ENCODE measurements around the gene SLC49A3. TPM values are rescaled to one million over a fixed set of nuclear protein-coding genes. Genes with fewer than 3 reads are reported as not detected.

The SLC49A3 gene
- total RNA-seq (2012; rRNA removed) (under 0.01 TPM in 2 replicates), polyA plus RNA-seq (2012; rRNA removed) (0.32 and 0.36 TPM in 2 replicates), Bru-seq, nascent RNA (percentile 9 among the genes with signal in this experiment), BruChase-seq, experiment 1, labeled RNA remaining after a 6-hour chase (percentile 9 among the genes with signal in this experiment), BruChase-seq, experiment 2, labeled RNA remaining after a 2-hour chase (percentile 21 among the genes with signal in this experiment)
- polyA plus RNA-seq (2012; cell fraction: cytosol; rRNA removed), result 0.09 and 0.27 TPM in 2 replicates
- 0.54 and 1.4 TPM in 2 replicates for polyA plus RNA-seq (2012; cell fraction: nucleus; rRNA removed; ENCODE audit: low replicate concordance)
- long read RNA-seq, partial matches to known transcripts, result 0 of 1 reads
- long read RNA-seq, other reads (novel, unspliced or antisense), result 1 of 1 reads

DNA sequence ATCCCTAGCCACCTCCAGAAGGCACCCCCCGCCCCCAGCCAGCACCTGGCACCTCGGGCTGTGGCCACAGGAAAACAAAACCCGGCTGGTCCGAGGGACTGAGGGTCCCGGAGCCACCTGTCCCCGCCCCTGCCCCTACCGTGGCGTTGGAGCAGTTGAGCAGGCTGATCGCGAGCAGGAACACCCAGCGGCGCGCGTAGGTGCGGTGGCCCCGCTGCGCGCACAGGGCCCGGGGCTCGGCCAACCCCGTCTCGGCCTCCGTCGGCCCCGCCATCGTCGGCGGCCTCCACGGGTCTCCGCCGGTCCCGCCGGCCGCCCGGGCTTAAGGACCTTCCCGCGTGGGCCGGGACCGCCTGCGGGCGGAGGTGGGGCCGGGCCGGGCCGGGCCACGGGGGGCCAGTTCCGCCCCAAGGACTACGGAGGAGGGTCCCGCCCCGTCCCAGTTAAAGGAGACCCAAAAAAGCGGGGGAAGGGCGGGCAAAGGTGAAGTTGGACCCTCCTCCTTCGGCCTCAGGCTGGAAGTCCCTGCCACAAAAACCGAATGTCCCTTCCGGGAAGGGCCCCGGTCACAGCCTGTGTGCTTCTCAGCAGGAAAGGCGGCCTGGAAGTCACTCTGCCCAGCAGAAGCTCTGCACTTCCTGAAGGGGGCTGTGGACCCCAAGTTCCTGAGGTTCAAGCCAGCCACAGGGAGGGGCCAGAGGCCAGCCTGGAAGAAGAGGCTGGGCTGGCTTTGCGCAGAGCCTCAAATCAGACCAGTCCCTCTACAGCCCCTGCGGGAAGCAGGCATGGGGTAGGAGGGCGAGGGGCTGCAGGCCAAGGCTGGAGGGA is at the start of gene SLC49A3:
TSS of gene SLC49A3 (minus strand) at position 298 of the 828 bp plus-strand sequence. CDS start at position 274, 24 bp downstream.
- Histone ChIP-seq H2BK20ac (ENCODE audit: low read depth, low read length) (peak within 1 kb of the TSS; percentile 71; the same call in 1 of the 2 replicates), H4K20me1 (ENCODE audit: insufficient read depth, low read length) (no peaks in the 10 kb centered on the region), H4K8ac (ENCODE audit: low read depth in 2 of 2, low read length in 2 of 2) (peak within 1 kb of the TSS in 1 of 2 experiments; percentile 77; a peak in 2 of 4 replicates), H3K4me1 (ENCODE audit: control insufficient read depth, insufficient read depth, low read length) (peaks cover 12% of the 10 kb centered on the region), H3K56ac (ENCODE audit: extremely low read depth, insufficient read depth, low read length) (no peak within 1 kb of the TSS), H2BK5ac (ENCODE audit: low read depth, low read length, poor library complexity, severe bottlenecking) (peak within 1 kb of the TSS; percentile 89), H3K27ac (ENCODE audit: insufficient read depth, low read length) (no peak within 1 kb of the TSS; the same call in 1 of the 2 replicates), H3K4me3 (ENCODE audit: insufficient read depth, low read depth, low read length) (no peak within 1 kb of the TSS), H3K79me1 (ENCODE audit: low read depth in 1 of 2, low read length in 2 of 2) (peaks cover 0 to 4% of the 10 kb centered on the region in 2 experiments; a peak in 1 of 4 replicates), H2AK5ac (ENCODE audit: low read depth, low read length) (peak within 1 kb of the TSS; percentile 65), H3K9ac (ENCODE audit: low read depth, low read length) (no peak within 1 kb of the TSS), H2AK9ac (replicated peaks; ENCODE audit: low read depth, low read length, poor library complexity) (peak within 1 kb of the TSS; percentile 97), H3K23ac (ENCODE audit: low read depth, low read length) (peak within 1 kb of the TSS; percentile 37; the same call in 1 of the 2 replicates), H3K36me3 (ENCODE audit: control insufficient read depth, insufficient read depth, low read length) (no peaks in the 10 kb centered on the region), H2AFZ (replicated peaks; ENCODE audit: low read length, poor library complexity) (peak within 1 kb of the TSS; percentile 72), H3K14ac (replicated peaks; ENCODE audit: low read depth, low read length) (peak within 1 kb of the TSS; percentile 94), H3K18ac (ENCODE audit: low read depth, low read length) (no peak within 1 kb of the TSS), H4K5ac (ENCODE audit: low read depth, low read length) (peak within 1 kb of the TSS; percentile 72; the same call in 1 of the 2 replicates), H3K27me3 (ENCODE audit: control insufficient read depth, insufficient read depth, low read length) (peaks cover 11% of the 10 kb centered on the region), H2BK120ac (ENCODE audit: low read depth, low read length) (peak within 1 kb of the TSS; percentile 60; the same call in 1 of the 2 replicates), H3K9me3 (ENCODE audit: control insufficient read depth, insufficient read depth, low read length) (no peaks in the 10 kb centered on the region), H3K4me2 (ENCODE audit: low read depth, low read length) (no peak within 1 kb of the TSS), H3K4ac (ENCODE audit: low read depth, low read length) (peak within 1 kb of the TSS; percentile 49), H2BK15ac (ENCODE audit: low read depth, low read length) (no peak within 1 kb of the TSS), H4K91ac (ENCODE audit: insufficient read depth, low read depth, low read length) (0 out of 2 replicates have a peak within 1 kb of the TSS, but pooled peaks have one; percentile 78), H3K9me1 (ENCODE audit: insufficient read depth, low read length) (peaks cover 9% of the 10 kb centered on the region)
- in situ Hi-C loops (cut with MboI; ENCODE audit: low sequenced_read_pairs) (no loop called here), intact Hi-C loops (cut with micrococcal nuclease) (no loop called here), dilution Hi-C loops (cut with HindIII; ENCODE audit: low sequenced_read_pairs, unreplicated experiment) (no loop called here)
- ATAC-seq (ENCODE audit: low read depth) (no peak), DNase-seq (no peak)
- POLR2A ChIA-PET (ENCODE audit: unreplicated experiment), result no interaction called here
- CTCF ChIA-PET, result interaction anchor here (0.6 kb wide), 1 partner anchor 1009 kb away, joined by 6 read pairs; no protein-coding TSS in a partner anchor
- BruUV-seq (replicated peaks), result no TSS peak
- 33% methylated on average over 25 of the region's 59 CpGs; no CpG with 5 or more reads in 1 of the 2 experiments for WGBS, 2 experiments (ENCODE audit: extremely low coverage in 2 of 2, insufficient read length in 1 of 2)
- TF ChIP-seq MXI1 (IDR thresholded peaks at IDR 0.05; ENCODE audit: borderline replicate concordance, low read depth, low read length), result no peak
- no peak for TF ChIP-seq MAZ (IDR thresholded peaks at IDR 0.05; ENCODE audit: borderline replicate concordance, low read depth, low read length)
- TF ChIP-seq NFE2L2 (IDR thresholded peaks at IDR 0.05; ENCODE audit: low read depth, low read length), result no peak
- no peak for TF ChIP-seq CEBPB (IDR thresholded peaks at IDR 0.05; ENCODE audit: low read depth, low read length)
- no peak for TF ChIP-seq CHD1 (IDR thresholded peaks at IDR 0.05; ENCODE audit: low read depth, low read length)
- TF ChIP-seq, protein P1, sequence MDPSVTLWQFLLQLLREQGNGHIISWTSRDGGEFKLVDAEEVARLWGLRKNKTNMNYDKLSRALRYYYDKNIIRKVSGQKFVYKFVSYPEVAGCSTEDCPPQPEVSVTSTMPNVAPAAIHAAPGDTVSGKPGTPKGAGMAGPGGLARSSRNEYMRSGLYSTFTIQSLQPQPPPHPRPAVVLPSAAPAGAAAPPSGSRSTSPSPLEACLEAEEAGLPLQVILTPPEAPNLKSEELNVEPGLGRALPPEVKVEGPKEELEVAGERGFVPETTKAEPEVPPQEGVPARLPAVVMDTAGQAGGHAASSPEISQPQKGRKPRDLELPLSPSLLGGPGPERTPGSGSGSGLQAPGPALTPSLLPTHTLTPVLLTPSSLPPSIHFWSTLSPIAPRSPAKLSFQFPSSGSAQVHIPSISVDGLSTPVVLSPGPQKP (IDR thresholded peaks at IDR 0.05; ENCODE audit: borderline replicate concordance, low read depth, low read length), result no peak
- TF ChIP-seq POLR2A (IDR thresholded peaks at IDR 0.05; ENCODE audit: low read depth, low read length), result no peak
- no peak for TF ChIP-seq RFX5 (IDR thresholded peaks at IDR 0.05; ENCODE audit: low read depth, low read length)
- TF ChIP-seq, protein P2, sequence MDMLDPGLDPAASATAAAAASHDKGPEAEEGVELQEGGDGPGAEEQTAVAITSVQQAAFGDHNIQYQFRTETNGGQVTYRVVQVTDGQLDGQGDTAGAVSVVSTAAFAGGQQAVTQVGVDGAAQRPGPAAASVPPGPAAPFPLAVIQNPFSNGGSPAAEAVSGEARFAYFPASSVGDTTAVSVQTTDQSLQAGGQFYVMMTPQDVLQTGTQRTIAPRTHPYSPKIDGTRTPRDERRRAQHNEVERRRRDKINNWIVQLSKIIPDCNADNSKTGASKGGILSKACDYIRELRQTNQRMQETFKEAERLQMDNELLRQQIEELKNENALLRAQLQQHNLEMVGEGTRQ (IDR thresholded peaks at IDR 0.05; ENCODE audit: low read depth, low read length), result no peak
- no peak for TF ChIP-seq RAD21 (IDR thresholded peaks at IDR 0.05; ENCODE audit: low read length)
- TF ChIP-seq, protein P3, sequence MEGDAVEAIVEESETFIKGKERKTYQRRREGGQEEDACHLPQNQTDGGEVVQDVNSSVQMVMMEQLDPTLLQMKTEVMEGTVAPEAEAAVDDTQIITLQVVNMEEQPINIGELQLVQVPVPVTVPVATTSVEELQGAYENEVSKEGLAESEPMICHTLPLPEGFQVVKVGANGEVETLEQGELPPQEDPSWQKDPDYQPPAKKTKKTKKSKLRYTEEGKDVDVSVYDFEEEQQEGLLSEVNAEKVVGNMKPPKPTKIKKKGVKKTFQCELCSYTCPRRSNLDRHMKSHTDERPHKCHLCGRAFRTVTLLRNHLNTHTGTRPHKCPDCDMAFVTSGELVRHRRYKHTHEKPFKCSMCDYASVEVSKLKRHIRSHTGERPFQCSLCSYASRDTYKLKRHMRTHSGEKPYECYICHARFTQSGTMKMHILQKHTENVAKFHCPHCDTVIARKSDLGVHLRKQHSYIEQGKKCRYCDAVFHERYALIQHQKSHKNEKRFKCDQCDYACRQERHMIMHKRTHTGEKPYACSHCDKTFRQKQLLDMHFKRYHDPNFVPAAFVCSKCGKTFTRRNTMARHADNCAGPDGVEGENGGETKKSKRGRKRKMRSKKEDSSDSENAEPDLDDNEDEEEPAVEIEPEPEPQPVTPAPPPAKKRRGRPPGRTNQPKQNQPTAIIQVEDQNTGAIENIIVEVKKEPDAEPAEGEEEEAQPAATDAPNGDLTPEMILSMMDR (conservative IDR thresholded peaks at IDR 0.05; ENCODE audit: low read depth, low read length), result no peak
- TF ChIP-seq BHLHE40 (IDR thresholded peaks at IDR 0.05; ENCODE audit: low read depth, low read length), result no peak
